ENCODE results near the gene RAB40B. TPM values are rescaled to one million over a fixed set of nuclear protein-coding genes. Genes with fewer than 3 reads are reported as not detected.

RAB40B gene
- polyA plus RNA-seq, 3 donors from 2014 or later, result 3.1 to 4.4 (median 3.9) TPM

DNA sequence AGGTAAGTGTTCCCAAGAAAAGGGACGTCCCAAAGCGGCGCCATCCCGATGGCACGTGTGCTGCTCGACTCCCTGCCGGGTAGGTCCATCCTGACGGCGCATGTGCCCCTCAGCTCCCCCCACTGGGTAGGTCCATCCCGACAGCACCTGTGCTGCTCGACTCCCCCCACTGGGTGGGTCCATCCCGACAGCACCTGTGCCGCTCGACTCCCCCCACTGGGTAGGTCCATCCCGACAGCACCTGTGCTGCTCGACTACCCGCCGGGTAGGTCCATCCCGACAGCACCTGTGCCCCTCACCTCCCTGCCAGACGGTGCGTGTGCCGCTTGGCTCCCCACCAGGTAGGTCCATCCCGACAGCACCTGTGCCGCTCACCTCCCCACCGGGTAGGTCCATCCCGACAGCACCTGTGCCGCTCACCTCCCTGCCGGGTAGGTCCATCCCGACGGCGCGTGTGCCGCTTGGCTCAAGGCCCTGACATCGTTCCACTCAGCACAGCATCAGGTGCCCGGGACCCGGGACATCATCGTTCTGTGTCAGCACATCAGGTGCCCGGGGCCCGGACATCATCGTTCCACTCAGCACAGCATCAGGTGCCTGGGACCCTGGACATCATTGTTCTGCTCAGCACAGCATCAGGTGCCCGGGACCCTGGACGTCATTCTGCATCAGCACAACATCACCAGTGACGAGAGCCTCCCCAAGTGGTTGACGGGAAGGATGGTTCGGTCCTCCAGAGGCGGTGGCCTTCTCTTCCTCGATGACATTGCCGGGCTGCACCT, 31.2 kb upstream of the RAB40B start:
- no peak overlapping the region for H3K27ac Mint-ChIP-seq
- peaks cover 0 to 3% (median 2%) of the 10 kb centered on the region in 3 donors for H3K27me3 Mint-ChIP-seq (ENCODE audit: low read depth in 3 of 3)
- DNase-seq, result no peak
- H3K9me3 Mint-ChIP-seq, result peaks cover 0 to 4% (median 0%) of the 10 kb centered on the region in 6 donors
- H3K4me3 Mint-ChIP-seq, result no peak overlapping the region
- H3K4me1 Mint-ChIP-seq, result peaks cover 0 to 3% of the 10 kb centered on the region in 2 donors
- peaks cover 15 to 27% (median 15%) of the 10 kb centered on the region in 3 donors for H3K36me3 Mint-ChIP-seq

GRCh38 chr17:82726427-82726826, 27.9 kb upstream of the RAB40B start:
- Mint-ChIP-seq H3K4me1 (no peaks in the 10 kb centered on the region), H3K4me3 (no peak overlapping the region), H3K36me3 (peaks cover 11 to 33% (median 17%) of the 10 kb centered on the region in 3 donors), H3K27ac (no peak overlapping the region), H3K27me3 (ENCODE audit: low read depth in 3 of 3) (peaks cover 0 to 2% (median 2%) of the 10 kb centered on the region in 3 donors), H3K9me3 (no peaks in the 10 kb centered on the region)
- no peak for DNase-seq

DNA sequence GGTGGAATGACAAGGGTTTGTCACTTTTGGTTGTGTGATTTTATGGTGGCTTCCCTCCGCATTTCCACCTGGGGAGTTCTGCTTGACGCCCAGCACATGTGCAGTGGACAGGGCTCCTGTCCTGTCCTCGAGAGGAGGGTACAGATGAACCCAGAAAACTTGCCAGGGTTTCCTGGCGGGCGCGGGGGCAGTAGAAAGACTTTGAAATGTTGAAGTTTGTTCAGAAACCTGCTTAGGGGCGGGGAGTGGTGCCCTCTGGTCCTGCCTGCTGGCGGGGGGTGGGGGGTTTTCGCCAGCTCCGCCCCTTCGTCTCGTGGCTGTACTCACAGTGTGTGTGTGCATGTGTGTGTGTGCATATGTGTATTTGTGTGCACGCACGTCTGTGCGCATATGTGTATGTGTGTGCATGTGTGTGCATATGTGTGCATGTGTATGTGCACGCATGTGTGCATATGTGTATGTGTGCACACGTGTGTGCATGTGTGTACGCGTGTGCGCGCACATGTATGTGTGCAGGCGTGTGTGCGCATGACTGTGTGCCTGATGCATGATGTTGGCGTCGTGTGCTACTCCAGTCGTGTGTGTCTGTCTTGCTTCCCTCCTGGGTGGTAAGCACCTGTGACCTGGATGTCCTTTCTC, 24.8 kb upstream of the RAB40B start:
- Mint-ChIP-seq H3K4me1 (peaks cover 4 to 5% of the 10 kb centered on the region in 2 donors), H3K9me3 (no peaks in the 10 kb centered on the region), H3K36me3 (peaks cover 11 to 35% (median 17%) of the 10 kb centered on the region in 3 donors), H3K27me3 (ENCODE audit: low read depth in 3 of 3) (peaks cover 0 to 6% (median 2%) of the 10 kb centered on the region in 3 donors), H3K4me3 (no peak overlapping the region), H3K27ac (no peak overlapping the region)
- DNase-seq, result no peak

DNA sequence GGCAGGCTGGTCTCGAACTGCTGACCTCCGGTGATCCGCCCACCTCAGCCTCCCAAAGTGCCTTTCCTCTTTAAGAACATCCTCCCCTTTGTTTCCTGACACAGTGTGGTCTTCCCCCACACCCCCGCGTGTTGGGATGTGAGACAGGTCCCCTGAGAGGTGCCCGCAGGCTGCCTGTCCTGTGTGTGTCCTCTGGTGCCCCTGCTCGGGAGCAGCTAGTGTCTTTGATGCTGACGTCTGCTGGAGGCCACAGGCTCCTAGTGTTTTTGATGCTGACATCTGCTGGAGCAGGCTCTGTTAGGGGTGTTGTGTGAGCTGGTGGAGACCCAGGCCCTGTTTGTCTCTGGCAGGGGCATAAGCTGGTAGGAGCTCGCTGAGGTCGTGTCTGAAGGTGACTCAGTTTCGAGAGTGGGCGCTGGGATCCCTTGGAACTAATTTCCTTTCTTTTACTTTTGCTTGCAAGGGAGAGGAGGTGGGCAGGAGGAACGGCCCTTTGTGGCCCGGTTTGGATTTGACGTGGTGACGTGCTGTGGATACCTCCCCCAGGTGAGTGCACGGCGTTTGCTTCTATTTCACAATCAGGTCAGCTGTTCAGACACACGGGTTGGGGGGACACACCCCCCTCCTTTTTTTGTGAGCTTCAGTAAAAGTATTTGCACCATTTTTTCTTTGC, 24.0 kb upstream of the RAB40B start:
- H3K9me3 Mint-ChIP-seq, result no peaks in the 10 kb centered on the region
- peaks cover 12 to 13% of the 10 kb centered on the region in 2 donors for H3K4me1 Mint-ChIP-seq
- H3K4me3 Mint-ChIP-seq, result no peak overlapping the region
- peaks cover 5 to 30% (median 17%) of the 10 kb centered on the region in 3 donors for H3K36me3 Mint-ChIP-seq
- peaks cover 2 to 7% (median 5%) of the 10 kb centered on the region in 3 donors for H3K27me3 Mint-ChIP-seq (ENCODE audit: low read depth in 3 of 3)
- H3K27ac Mint-ChIP-seq, result no peak overlapping the region
- DNase-seq, result no peak

- no peak for DNase-seq
- Mint-ChIP-seq H3K27ac (no peak overlapping the region), H3K9me3 (no peaks in the 10 kb centered on the region), H3K36me3 (peaks cover 3 to 21% (median 12%) of the 10 kb centered on the region in 3 donors), H3K4me3 (no peak overlapping the region), H3K27me3 (ENCODE audit: low read depth in 3 of 3) (peaks cover 2 to 12% (median 7%) of the 10 kb centered on the region in 3 donors), H3K4me1 (peaks cover 24 to 25% of the 10 kb centered on the region in 2 donors)
Observed at GRCh38 chr17:82720204-82720603, 21.7 kb upstream of the RAB40B start.

DNA sequence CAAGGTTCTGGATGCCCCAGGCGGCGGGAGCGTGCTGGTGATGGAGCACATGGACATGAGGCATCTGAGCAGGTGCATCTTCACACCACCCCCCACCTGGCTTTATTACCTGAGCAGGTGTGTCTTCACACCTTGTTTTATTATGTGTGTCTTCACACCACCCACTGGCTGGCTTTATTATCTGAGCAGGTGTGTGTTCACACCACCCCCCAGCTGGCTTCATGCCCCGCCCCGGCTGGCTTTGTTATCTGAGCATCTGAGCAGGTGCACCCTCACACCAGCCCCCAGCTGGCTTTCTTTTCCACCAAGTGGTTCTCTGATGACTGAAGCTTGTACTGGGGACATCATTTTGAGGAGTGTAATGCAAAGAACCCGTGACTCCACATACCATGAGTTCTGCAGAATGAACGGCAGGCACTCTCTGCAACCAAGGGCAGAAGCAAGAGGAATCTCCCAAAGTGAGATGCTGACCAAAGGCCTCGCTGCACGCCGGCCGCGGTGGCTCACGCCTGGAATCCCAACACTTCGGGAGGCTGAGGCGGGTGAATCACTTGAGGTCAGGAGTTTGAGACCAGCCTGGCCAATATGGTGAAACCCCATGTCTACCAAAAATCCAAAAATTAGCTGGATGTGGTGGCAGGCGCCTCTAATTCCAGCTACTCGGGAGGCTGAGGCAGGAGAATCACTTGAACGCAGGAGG, 20.6 kb upstream of the RAB40B start:
- Mint-ChIP-seq H3K4me3 (peak overlapping the region in 3 of 5 donors; percentile 46 to 86 (median 55)), H3K27me3 (ENCODE audit: low read depth in 3 of 3) (peaks cover 2 to 12% (median 7%) of the 10 kb centered on the region in 3 donors), H3K9me3 (no peaks in the 10 kb centered on the region), H3K27ac (no peak overlapping the region), H3K4me1 (peaks cover 24 to 25% of the 10 kb centered on the region in 2 donors), H3K36me3 (peaks cover 3 to 21% (median 12%) of the 10 kb centered on the region in 3 donors)
- no peak for DNase-seq

DNA sequence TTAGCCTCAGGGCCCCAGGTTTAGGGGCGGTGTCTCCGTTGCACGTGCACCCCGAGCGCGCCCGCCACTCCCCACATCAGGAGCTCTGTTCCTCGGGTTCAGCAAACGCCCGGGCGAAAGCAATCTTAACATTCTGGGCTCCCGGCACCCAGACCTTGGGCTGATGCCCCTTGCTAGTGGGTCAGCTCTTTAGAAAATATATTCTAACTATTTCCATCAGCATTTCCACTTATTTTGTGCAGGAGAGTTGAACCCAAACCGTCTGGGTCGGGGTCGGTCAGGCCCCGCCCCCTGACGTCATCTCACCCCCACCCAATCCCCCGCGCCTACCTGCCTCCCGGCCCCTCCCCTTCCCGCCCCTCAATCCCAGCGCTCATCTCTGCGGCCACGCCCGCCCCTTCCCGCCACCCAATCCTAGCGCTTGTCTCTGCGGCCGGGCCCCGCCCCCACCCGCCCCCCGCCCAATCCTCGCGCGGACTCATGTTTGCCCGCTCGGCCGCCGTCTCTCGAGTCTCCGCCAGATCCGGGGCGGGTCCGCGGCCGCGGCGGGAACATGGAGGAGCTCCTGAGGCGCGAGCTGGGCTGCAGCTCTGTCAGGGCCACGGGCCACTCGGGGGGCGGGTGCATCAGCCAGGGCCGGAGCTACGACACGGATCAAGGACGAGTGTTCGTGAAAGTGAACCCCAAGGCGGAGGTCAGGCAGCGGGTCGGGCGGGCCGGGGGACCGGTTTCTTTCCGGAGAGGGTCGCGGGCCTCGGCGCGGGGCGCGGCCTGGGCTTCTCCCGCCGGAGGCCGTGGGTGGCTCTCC, 17.9 kb upstream of the RAB40B start, which contains the start of gene FN3KRP:
FN3KRP (plus strand) TSS at position 504 of the 808 bp plus-strand sequence; CDS start at position 554, 50 bp downstream.
- Mint-ChIP-seq H3K4me1 (peaks cover 24 to 28% of the 10 kb centered on the region in 2 donors), H3K9me3 (no peaks in the 10 kb centered on the region)
- DNase-seq, result peak; percentile 85 to 89 (median 89)

DNA sequence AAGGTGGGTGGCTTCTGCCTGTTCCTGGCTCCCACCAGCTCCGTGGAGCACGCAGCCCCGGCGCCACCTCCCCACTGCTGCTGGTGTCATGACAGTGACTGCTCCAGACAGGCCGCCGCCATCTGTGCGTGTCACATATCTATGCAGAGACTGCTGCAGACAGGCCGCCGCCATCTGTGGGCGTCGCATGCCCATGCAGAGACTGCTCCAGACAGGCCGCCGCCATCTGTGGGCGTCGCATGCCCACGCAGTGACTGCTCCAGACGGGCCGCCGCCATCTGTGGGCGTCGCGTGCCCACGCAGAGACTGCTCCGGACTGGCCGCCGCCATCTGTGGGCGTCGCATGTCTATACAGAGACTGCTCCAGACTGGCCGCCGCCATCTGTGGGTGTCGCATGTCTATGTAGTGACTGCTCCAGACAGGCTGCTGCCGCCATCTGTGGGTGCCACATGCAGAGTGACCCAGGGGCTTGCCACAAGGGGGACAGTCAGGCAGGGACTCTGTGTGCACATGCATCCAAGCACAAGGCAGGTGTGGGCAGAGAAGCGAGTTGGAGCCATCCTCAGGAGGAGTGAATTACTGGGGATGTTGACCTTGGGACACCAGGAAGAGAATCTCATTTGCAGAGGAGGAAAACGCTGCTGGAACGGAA, 14.7 kb upstream of the RAB40B start:
- Mint-ChIP-seq H3K9me3 (no peaks in the 10 kb centered on the region), H3K27ac (peak overlapping the region in 2 of 6 donors; percentile 53 to 77), H3K36me3 (peaks cover 0 to 5% (median 0%) of the 10 kb centered on the region in 3 donors), H3K27me3 (ENCODE audit: low read depth in 3 of 3) (peaks cover 2 to 12% (median 3%) of the 10 kb centered on the region in 3 donors), H3K4me3 (peak overlapping the region in 3 of 5 donors; percentile 2 to 64 (median 30)), H3K4me1 (peaks cover 18 to 23% of the 10 kb centered on the region in 2 donors)
- no peak for DNase-seq

More for the DNA sequence above, 17.9 kb upstream of the RAB40B start, which contains the start of gene FN3KRP:
- Mint-ChIP-seq H3K36me3 (peaks cover 0 to 7% (median 5%) of the 10 kb centered on the region in 3 donors), H3K27me3 (ENCODE audit: low read depth in 3 of 3) (peaks cover 2 to 12% (median 7%) of the 10 kb centered on the region in 3 donors), H3K27ac (peak within 1 kb of the TSS; percentile 76 to 94 (median 93)), H3K4me3 (peak within 1 kb of the TSS; percentile 93 to 97 (median 95))

DNA sequence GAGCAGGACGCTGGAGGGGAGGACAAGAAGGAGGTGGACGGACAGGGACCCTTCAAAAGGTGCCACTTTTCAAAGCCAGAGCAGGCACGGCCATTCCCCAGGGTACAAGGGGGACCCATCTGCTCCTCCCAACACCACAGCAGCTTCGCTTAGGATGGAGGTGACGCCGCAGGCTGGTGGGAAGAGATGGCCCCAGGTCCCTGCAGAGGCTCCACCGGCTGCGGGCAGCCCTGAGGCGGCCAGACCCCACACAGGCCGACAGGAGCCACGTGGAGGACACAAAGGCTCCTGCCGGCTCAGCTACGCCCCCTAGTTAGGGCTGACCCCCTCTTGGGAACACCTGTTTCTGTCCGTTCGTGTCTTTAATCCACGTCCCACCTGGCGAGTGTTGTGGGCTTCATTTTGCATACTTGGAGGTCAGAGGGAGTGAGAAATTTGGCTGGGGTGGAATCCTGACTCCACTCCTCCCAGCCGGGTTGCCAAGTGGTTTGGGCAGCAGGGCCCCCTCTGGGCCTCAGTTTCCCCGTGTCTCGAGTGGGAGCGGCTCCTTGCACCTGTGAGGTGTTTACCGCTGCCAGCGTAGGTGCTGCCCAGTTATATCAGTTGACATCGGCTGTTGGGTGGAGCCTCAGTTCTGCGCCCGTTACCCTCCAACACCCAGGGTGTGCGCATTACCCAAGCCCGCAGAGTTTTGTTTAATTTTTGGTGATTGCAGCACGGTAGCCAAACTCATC, 12.2 kb upstream of the RAB40B start:
- Mint-ChIP-seq H3K36me3 (no peaks in the 10 kb centered on the region), H3K27ac (no peak overlapping the region), H3K27me3 (ENCODE audit: low read depth in 3 of 3) (peaks cover 0 to 7% (median 0%) of the 10 kb centered on the region in 3 donors), H3K4me3 (no peak overlapping the region), H3K4me1 (peaks cover 2 to 3% of the 10 kb centered on the region in 2 donors), H3K9me3 (no peaks in the 10 kb centered on the region)
- no peak for DNase-seq

GRCh38 chr17:82709676-82710498, 11.4 kb upstream of the RAB40B start:
- Mint-ChIP-seq H3K27me3 (ENCODE audit: low read depth in 3 of 3) (peaks cover 0 to 6% (median 0%) of the 10 kb centered on the region in 3 donors), H3K9me3 (no peaks in the 10 kb centered on the region), H3K4me3 (no peak overlapping the region), H3K4me1 (peaks cover 0 to 3% of the 10 kb centered on the region in 2 donors), H3K36me3 (no peaks in the 10 kb centered on the region), H3K27ac (no peak overlapping the region)
- DNase-seq, result no peak
